K562 (cell line): ENCODE results near the gene DLGAP5. TPM values are rescaled to one million over a fixed set of nuclear protein-coding genes. Genes with fewer than 3 reads are reported as not detected.

Experiments used
- ATF3 ChIP-seq, 2 experiments: fragments of 450-650 bp in 1 of 2; sonication (generic) in 1 of 2; formaldehyde crosslinking in 1 of 2; IDR thresholded peaks in 1 of 2; conservative IDR thresholded peaks in 1 of 2; 2 replicates each; pipeline versions ENCODE4 v1.6.1 to v1.8.1; 2016 to 2023; ENCODE audit warnings: mild to moderate bottlenecking in 2 of 2, moderate library complexity in 2 of 2, inconsistent platforms in 1 of 2, missing genetic modification reagents in 1 of 2
- CBX8 ChIP-seq: fragments of 200-600 bp; sonication (generic); IDR thresholded peaks from 2 replicates; pipeline ENCODE4 v1.6.1; 2012; ENCODE audit warnings: borderline replicate concordance, mixed run types, low read depth, mild to moderate bottlenecking, moderate library complexity, mixed read lengths, low read length, control low read depth, inconsistent platforms; ENCODE audit not compliant: poor library complexity, severe bottlenecking; ENCODE audit errors: extremely low read depth
- E2F6 ChIP-seq, 2 experiments: IDR thresholded peaks; 2 replicates each; pipeline ENCODE4 v1.6.1; 2011; ENCODE audit warnings: borderline replicate concordance in 1 of 2, control low read depth in 1 of 2, low read depth in 1 of 2, low read length in 1 of 2, mild to moderate bottlenecking in 1 of 2, mixed read lengths in 1 of 2, moderate library complexity in 1 of 2; ENCODE audit not compliant: insufficient read depth in 1 of 2, insufficient read length in 1 of 2, poor library complexity in 1 of 2, severe bottlenecking in 1 of 2; ENCODE audit errors: extremely low read depth in 1 of 2
- ETV1 ChIP-seq: fragments of 450-650 bp; conservative IDR thresholded peaks from 2 replicates; pipeline ENCODE4 v1.6.1; 2016; ENCODE audit warnings: missing genetic modification characterization, control low read depth, low read depth, missing compliant biosample characterization
- FOSL1 ChIP-seq: fragments of 200-800 bp; sonication (Bioruptor generic); conservative IDR thresholded peaks from 2 replicates; pipeline ENCODE4 v1.6.1; 2016; ENCODE audit warnings: missing genetic modification characterization, missing compliant biosample characterization
- FOXK1 ChIP-seq: sonication (generic); formaldehyde crosslinking; IDR thresholded peaks from 2 replicates; pipeline ENCODE4 v1.8.0; 2022; ENCODE audit warnings: missing genetic modification reagents, mild to moderate bottlenecking, borderline replicate concordance
- FOXM1 ChIP-seq, 2 experiments: fragments of 450-650 bp in 1 of 2; sonication (generic) in 1 of 2; formaldehyde crosslinking in 1 of 2; IDR thresholded peaks; 2 replicates each; pipeline versions ENCODE4 v1.6.1 to v1.9.0; 2017 to 2022; ENCODE audit warnings: low read depth in 2 of 2, mild to moderate bottlenecking in 2 of 2, missing genetic modification reagents in 1 of 2, moderate library complexity in 1 of 2
- JUND ChIP-seq, 2 experiments: IDR thresholded peaks; 2 replicates in 1 of 2; 3 replicates in 1 of 2; pipeline ENCODE4 v1.6.1; 2011; ENCODE audit warnings: borderline replicate concordance in 2 of 2, low read depth in 2 of 2, low read length in 2 of 2, improper control_type of control experiment in 1 of 2, missing biosample characterization in 1 of 2, missing genetic modification characterization in 1 of 2, missing genetic modification reagents in 1 of 2
- KDM4B ChIP-seq, 2 experiments: fragments of 450-650 bp in 1 of 2; sonication (generic) in 1 of 2; IDR thresholded peaks; 2 replicates each; pipeline ENCODE4 v1.6.1; 2016 to 2017; ENCODE audit warnings: borderline replicate concordance in 2 of 2, antibody characterized with exemption in 1 of 2, low read depth in 1 of 2, mild to moderate bottlenecking in 1 of 2
- MAFG ChIP-seq: fragments of 450-650 bp; conservative IDR thresholded peaks from 2 replicates; pipeline ENCODE4 v1.6.1; 2016; ENCODE audit warnings: missing genetic modification characterization, missing compliant biosample characterization
- MAZ ChIP-seq, 2 experiments: fragments of 450-650 bp in 1 of 2; sonication (generic) in 1 of 2; formaldehyde crosslinking; IDR thresholded peaks in 1 of 2; conservative IDR thresholded peaks in 1 of 2; 2 replicates each; pipeline versions ENCODE4 v1.4.0 to v1.5.0; 2020; ENCODE audit warnings: mild to moderate bottlenecking in 1 of 2, missing genetic modification reagents in 1 of 2
- MEF2A ChIP-seq: IDR thresholded peaks from 2 replicates; pipeline ENCODE4 v1.6.1; 2011; ENCODE audit warnings: low read depth, mild to moderate bottlenecking, low read length, moderate library complexity; ENCODE audit not compliant: control insufficient read depth
- NFATC3 ChIP-seq: fragments of 450-650 bp; IDR thresholded peaks from 2 replicates; pipeline ENCODE4 v1.6.1; 2017; ENCODE audit warnings: mild to moderate bottlenecking
- PRDM10 ChIP-seq: fragments of 450-650 bp; IDR thresholded peaks from 2 replicates; pipeline ENCODE4 v1.6.1; 2018; ENCODE audit not compliant: partially characterized antibody
- RBBP5 ChIP-seq: fragments of 200-600 bp; sonication (generic); IDR thresholded peaks from 2 replicates; pipeline ENCODE4 v1.6.1; 2012; ENCODE audit warnings: borderline replicate concordance, mild to moderate bottlenecking, low read length, control low read depth, inconsistent platforms; ENCODE audit not compliant: insufficient read depth, poor library complexity, severe bottlenecking
- SAFB2 ChIP-seq: fragments of 200-400 bp; formaldehyde crosslinking; IDR thresholded peaks from 2 replicates; pipeline ENCODE4 v1.6.1; 2018; ENCODE audit warnings: borderline replicate concordance, low read length, low read depth, moderate library complexity; ENCODE audit not compliant: severe bottlenecking
- ZC3H11A ChIP-seq: IDR thresholded peaks from 2 replicates; pipeline ENCODE4 v1.6.1; 2012; ENCODE audit warnings: low read depth, low read length, improper control_type of control experiment
- ZSCAN32 ChIP-seq: fragments of 450-650 bp; formaldehyde crosslinking; IDR thresholded peaks from 2 replicates; pipeline ENCODE4 v1.4.0; 2020; ENCODE audit warnings: mild to moderate bottlenecking, moderate library complexity
- polyA plus RNA-seq, 8 experiments: library from polyadenylated mRNA; depleted of rRNA in 4 of 8; stranded (reverse) in 5 of 8; unstranded in 3 of 8; fragments of >200 nt; fragmentation: Nextera tagmentation in 2 of 8; fragmentation: Illumina TruSeq in 1 of 8; extraction: Ambion mirVana in 2 of 8; extraction: Trizol in 1 of 8; gene quantifications; 2 replicates each; pipeline versions ENCODE4 v1.2.1 to v1.2.3, GENCODE V29; 2011 to 2014; ENCODE audit warnings: inconsistent platforms in 1 of 8, missing spikeins in 1 of 8
- total RNA-seq, 7 experiments: library from RNA; depleted of rRNA in 6 of 7; stranded (reverse); fragments of >200 nt in 6 of 7; fragmentation: Illumina TruSeq in 2 of 7; extraction: Trizol in 2 of 7; gene quantifications; 2 replicates each; pipeline versions ENCODE4 v1.2.1 to v1.2.3, GENCODE V29; 2011 to 2021; ENCODE audit warnings: low replicate concordance in 1 of 7

The DLGAP5 gene
- total and polyA plus RNA-seq, 9 of the 15 experiments (the other 6 are each of a cell fraction or from before 2014, with no cell fraction given): 39.1 to 80.0 (median 59.9) TPM

GRCh38 chr14:55238019-55238680 is 46.8 kb upstream of the DLGAP5 start (continued):
- TF ChIP-seq PRDM10: no peak
- TF ChIP-seq ZC3H11A: no peak
- TF ChIP-seq ZSCAN32: no peak
- no peak for TF ChIP-seq FOXM1 (IDR thresholded peaks at IDR 0.05; ENCODE audit: low read depth)
- TF ChIP-seq FOXM1 (CRISPR knock-in tag; IDR thresholded peaks at IDR 0.05; ENCODE audit: low read depth): no peak
- no peak for TF ChIP-seq RBBP5
- TF ChIP-seq FOSL1 (tag): peak; percentile 48
- TF ChIP-seq ATF3 (IDR thresholded peaks at IDR 0.05): 0 out of 2 replicates have a peak, but pooled peaks have one; percentile 36
- no peak for TF ChIP-seq ATF3 (CRISPR knock-in tag; conservative IDR thresholded peaks at IDR 0.05)
- no peak for TF ChIP-seq ETV1 (tag)
- TF ChIP-seq KDM4B (IDR thresholded peaks at IDR 0.05; ENCODE audit: borderline replicate concordance in 2 of 2, low read depth in 1 of 2): no peak
- TF ChIP-seq MAZ (CRISPR knock-in tag; conservative IDR thresholded peaks at IDR 0.05 in 1 of 2, IDR thresholded peaks at IDR 0.05 in 1 of 2): no peak
- TF ChIP-seq JUND (IDR thresholded peaks at IDR 0.05; ENCODE audit: borderline replicate concordance, low read depth, low read length): peak; percentile 19; the same call in 1 of the 2 replicates
- TF ChIP-seq JUND (tag; IDR thresholded peaks at IDR 0.05; ENCODE audit: borderline replicate concordance, low read depth, low read length): no peak
- no peak for TF ChIP-seq E2F6 (IDR thresholded peaks at IDR 0.05; ENCODE audit: borderline replicate concordance in 1 of 2, extremely low read depth in 1 of 2, insufficient read depth in 1 of 2, insufficient read length in 1 of 2, low read depth in 1 of 2, low read length in 1 of 2, poor library complexity in 1 of 2, severe bottlenecking in 1 of 2)
- no peak for TF ChIP-seq MAFG
- TF ChIP-seq CBX8: peak; percentile 65
- TF ChIP-seq SAFB2: no peak
- TF ChIP-seq MEF2A: no peak
- TF ChIP-seq NFATC3: no peak
- TF ChIP-seq FOXK1 (CRISPR knock-in tag): no peak
